Mesendoderm (in vitro differentiated cells): ENCODE results near the gene NRG3.
A peak's percentile ranks its signal among the peaks of the same experiment; 100 is the strongest.

ENCODE experiments used
- DNase-seq: peaks from one replicate; pipeline ENCODE4 v3.0.0; 2013
- H2AK5ac ChIP-seq: 2 replicates; pipeline ENCODE4 v1.6.1; 2013; ENCODE audit warnings: low read length, inconsistent platforms
- H2BK120ac ChIP-seq: 2 replicates; pipeline ENCODE4 v1.6.1; 2013; ENCODE audit warnings: low read depth, mild to moderate bottlenecking, low read length, moderate library complexity, mixed read lengths
- H2BK15ac ChIP-seq: replicated peaks from 2 replicates; pipeline ENCODE4 v1.6.1; 2013; ENCODE audit warnings: low read depth, mild to moderate bottlenecking, moderate library complexity
- H2BK5ac ChIP-seq: 2 replicates; pipeline ENCODE4 v1.6.1; 2013; ENCODE audit warnings: low read length, inconsistent platforms
- H3K18ac ChIP-seq: 2 replicates; pipeline ENCODE4 v1.6.1; 2013; ENCODE audit warnings: mild to moderate bottlenecking, low read length, mixed read lengths
- H3K23ac ChIP-seq: one replicate; pipeline ENCODE4 v1.6.1; 2013; ENCODE audit warnings: low read length
- H3K27ac ChIP-seq: 2 replicates; pipeline ENCODE4 v1.5.1; 2013; ENCODE audit warnings: low read depth, mild to moderate bottlenecking, inconsistent platforms, low read length, moderate library complexity
- H3K27me3 ChIP-seq: 2 replicates; pipeline ENCODE4 v1.6.1; 2013; ENCODE audit warnings: low read length, control low read depth, mild to moderate bottlenecking, inconsistent platforms; ENCODE audit not compliant: insufficient read depth, poor library complexity
- H3K36me3 ChIP-seq: 2 replicates; pipeline ENCODE4 v1.6.1; 2013; ENCODE audit warnings: low read length, inconsistent platforms; ENCODE audit not compliant: control insufficient read depth, insufficient read depth
- H3K4ac ChIP-seq: one replicate; pipeline ENCODE4 v1.6.1; 2013; ENCODE audit warnings: low read depth, mild to moderate bottlenecking, low read length, moderate library complexity
- H3K4me1 ChIP-seq: 2 replicates; pipeline ENCODE4 v1.6.1; 2013; ENCODE audit warnings: low read depth, low read length, inconsistent platforms; ENCODE audit not compliant: control insufficient read depth
- H3K4me2 ChIP-seq: 2 replicates; pipeline ENCODE4 v1.6.1; 2013; ENCODE audit warnings: low read length
- H3K4me3 ChIP-seq: 2 replicates; pipeline ENCODE4 v1.5.1; 2013; ENCODE audit warnings: mild to moderate bottlenecking, low read length
- H3K56ac ChIP-seq: one replicate; pipeline ENCODE4 v1.6.1; 2013; ENCODE audit warnings: low read length
- H3K79me1 ChIP-seq: 2 replicates; pipeline ENCODE4 v1.6.1; 2013; ENCODE audit warnings: low read length, inconsistent platforms
- H3K79me2 ChIP-seq: 2 replicates; pipeline ENCODE4 v1.6.1; 2013; ENCODE audit warnings: mild to moderate bottlenecking, low read length; ENCODE audit not compliant: control insufficient read depth, insufficient read depth
- H3K9ac ChIP-seq: 2 replicates; pipeline ENCODE4 v1.6.1; 2013; ENCODE audit warnings: low read length, inconsistent platforms
- H4K5ac ChIP-seq: one replicate; pipeline ENCODE4 v1.6.1; 2013; ENCODE audit warnings: low read length
- H4K8ac ChIP-seq: one replicate; pipeline ENCODE4 v1.6.1; 2013; ENCODE audit warnings: low read depth, mild to moderate bottlenecking, control low read depth, low read length, moderate library complexity
- WGBS: extraction: QIAGEN DNeasy Blood & Tissue Kit; methylation state at CpG from one replicate; pipeline ENCODE4 v1.1.7; 2013; ENCODE audit warnings: low lambda C conversion rate, missing lambda C conversion rate; ENCODE audit not compliant: insufficient coverage; ENCODE audit errors: extremely low coverage; 5-methylcytosine and 5-hydroxymethylcytosine counted together

NRG3 gene

DNA sequence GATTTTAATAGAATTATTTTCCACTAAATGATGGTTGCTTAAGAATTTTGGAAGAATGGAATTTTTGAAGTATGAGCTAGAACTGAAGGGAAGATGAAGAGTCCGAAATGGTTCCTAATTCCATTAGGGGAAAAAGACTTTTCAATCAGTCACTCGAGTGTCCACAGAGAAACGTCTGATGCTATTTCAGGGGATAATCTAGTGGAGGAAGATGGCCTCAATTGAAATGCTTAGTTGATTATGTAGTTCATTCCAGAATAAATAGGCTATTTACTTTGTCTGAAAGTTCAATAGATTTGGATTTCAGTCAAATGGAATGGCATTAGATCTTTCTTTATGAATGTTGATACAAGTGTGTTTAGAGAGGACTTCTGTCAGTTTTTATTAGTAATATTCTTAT lies 365.4 kb downstream of the NRG3 start:
- H3K4me1 ChIP-seq, result no peaks in the 10 kb centered on the region
- H4K8ac ChIP-seq, result no peak overlapping the region
- H3K4me3 ChIP-seq, result no peak overlapping the region
- DNase-seq, result no peak
- H3K4ac ChIP-seq, result no peak overlapping the region
- H4K5ac ChIP-seq, result no peak overlapping the region
- H3K9ac ChIP-seq, result no peak overlapping the region
- H3K23ac ChIP-seq, result no peak overlapping the region
- H3K79me1 ChIP-seq, result no peaks in the 10 kb centered on the region
- no CpG with 5 or more reads among the region's 3 CpGs for WGBS
- H2BK15ac ChIP-seq, result no peak overlapping the region
- no peaks in the 10 kb centered on the region for H3K27me3 ChIP-seq
- H3K4me2 ChIP-seq, result no peak overlapping the region
- no peak overlapping the region for H3K18ac ChIP-seq
- H3K36me3 ChIP-seq, result no peaks in the 10 kb centered on the region
- H2BK5ac ChIP-seq, result no peak overlapping the region
- H2AK5ac ChIP-seq, result no peak overlapping the region
- H3K79me2 ChIP-seq, result no peaks in the 10 kb centered on the region
- no peak overlapping the region for H2BK120ac ChIP-seq
- H3K27ac ChIP-seq, result no peak overlapping the region
- no peak overlapping the region for H3K56ac ChIP-seq

DNA sequence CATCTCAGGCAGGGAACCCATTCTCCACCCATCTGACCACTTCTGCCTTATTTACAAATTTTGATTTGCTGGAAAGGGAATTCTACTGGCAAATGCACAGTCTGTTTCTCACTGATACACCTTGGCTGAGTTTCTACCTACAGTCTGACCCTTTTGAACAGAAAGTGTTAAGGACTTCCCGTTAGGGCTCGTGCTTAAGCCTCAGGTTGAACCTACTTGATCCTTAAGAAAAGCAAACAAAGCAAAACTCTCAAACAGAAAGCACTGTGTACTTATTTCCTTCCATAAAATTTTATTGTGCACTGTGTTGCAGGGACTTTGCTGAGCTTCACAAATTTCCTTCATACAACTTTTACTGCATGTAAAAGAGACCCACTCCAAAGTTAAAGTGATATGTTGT lies 367.8 kb downstream of the NRG3 start:
- H3K79me2 ChIP-seq, result no peaks in the 10 kb centered on the region
- no peaks in the 10 kb centered on the region for H3K36me3 ChIP-seq
- H3K27me3 ChIP-seq, result no peaks in the 10 kb centered on the region
- H3K4me2 ChIP-seq, result no peak overlapping the region
- no peak overlapping the region for H3K27ac ChIP-seq
- no peaks in the 10 kb centered on the region for H3K4me1 ChIP-seq
- no peak overlapping the region for H3K9ac ChIP-seq
- H4K5ac ChIP-seq, result no peak overlapping the region
- WGBS, result no CpG with 5 or more reads among the region's 2 CpGs
- no peaks in the 10 kb centered on the region for H3K79me1 ChIP-seq
- no peak overlapping the region for H2AK5ac ChIP-seq
- H3K56ac ChIP-seq, result no peak overlapping the region
- H2BK5ac ChIP-seq, result no peak overlapping the region
- H2BK120ac ChIP-seq, result no peak overlapping the region
- H4K8ac ChIP-seq, result no peak overlapping the region
- H3K4ac ChIP-seq, result no peak overlapping the region
- DNase-seq, result no peak
- no peak overlapping the region for H3K4me3 ChIP-seq
- no peak overlapping the region for H2BK15ac ChIP-seq
- H3K18ac ChIP-seq, result no peak overlapping the region
- no peak overlapping the region for H3K23ac ChIP-seq

DNA sequence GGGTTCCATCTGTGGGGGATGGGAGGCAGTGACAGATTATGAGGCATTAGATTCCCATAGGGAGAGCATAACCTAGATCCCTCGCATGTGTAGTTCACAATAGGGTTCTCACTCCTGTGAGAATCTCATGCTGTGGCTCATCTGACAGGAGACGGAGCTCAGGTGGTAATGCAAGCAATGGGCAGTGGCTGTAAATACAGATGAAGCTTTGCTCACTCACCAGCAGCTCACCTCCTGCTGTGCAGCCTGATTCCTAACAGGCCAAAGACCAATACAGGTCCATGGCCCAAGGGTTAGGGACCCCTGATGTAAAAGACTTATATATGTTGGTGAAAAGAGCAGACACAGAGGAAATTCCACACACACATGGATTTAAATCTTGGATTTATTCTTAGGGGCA lies 370.2 kb downstream of the NRG3 start:
- Histone ChIP-seq H3K4ac (no peak overlapping the region), H3K4me2 (no peak overlapping the region)
- no CpG with 5 or more reads among the region's 2 CpGs for WGBS

DNA sequence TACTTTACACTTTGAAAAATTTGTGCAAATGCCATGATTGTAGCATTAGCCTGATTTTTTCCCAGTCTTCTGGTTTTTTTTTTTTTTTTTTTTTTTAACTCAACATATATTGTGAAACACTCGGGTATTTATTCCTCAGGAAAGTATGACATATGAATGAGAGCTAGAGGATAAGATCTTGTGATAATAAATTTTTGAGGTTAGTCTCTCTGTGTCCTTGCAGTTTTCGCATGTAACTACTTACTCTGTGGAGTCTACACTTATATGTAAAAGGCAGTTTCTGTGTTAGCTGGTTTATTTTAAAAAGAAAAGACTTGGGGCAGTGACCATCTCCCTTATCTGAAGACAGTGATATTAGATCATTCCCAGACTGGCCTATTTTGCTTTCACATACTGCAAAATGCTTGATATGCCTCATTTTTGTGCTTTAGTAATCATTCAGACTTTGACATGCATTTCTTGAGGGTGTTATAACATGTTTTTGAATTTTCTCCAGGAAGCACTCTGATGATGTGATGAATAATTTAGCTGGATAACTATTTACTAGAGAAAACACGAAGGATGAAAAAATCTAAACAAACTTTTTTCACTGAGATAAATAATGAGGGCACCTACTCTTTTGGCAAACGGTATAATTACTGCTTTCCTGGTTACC lies 371.0 kb downstream of the NRG3 start:
- H3K18ac ChIP-seq, result no peak overlapping the region
- no peak overlapping the region for H2BK120ac ChIP-seq
- H3K9ac ChIP-seq, result no peak overlapping the region
- WGBS, result no CpG with 5 or more reads among the region's 4 CpGs
- H4K8ac ChIP-seq, result no peak overlapping the region
- H3K23ac ChIP-seq, result no peak overlapping the region
- H2BK5ac ChIP-seq, result no peak overlapping the region
- no peak overlapping the region for H2AK5ac ChIP-seq
- no peaks in the 10 kb centered on the region for H3K27me3 ChIP-seq
- no peak overlapping the region for H3K4ac ChIP-seq
- no peak overlapping the region for H4K5ac ChIP-seq
- no peaks in the 10 kb centered on the region for H3K4me1 ChIP-seq
- H2BK15ac ChIP-seq, result no peak overlapping the region
- no peaks in the 10 kb centered on the region for H3K79me2 ChIP-seq
- H3K4me3 ChIP-seq, result no peak overlapping the region
- H3K79me1 ChIP-seq, result no peaks in the 10 kb centered on the region
- no peaks in the 10 kb centered on the region for H3K36me3 ChIP-seq
- H3K27ac ChIP-seq, result no peak overlapping the region
- H3K4me2 ChIP-seq, result no peak overlapping the region
- no peak overlapping the region for H3K56ac ChIP-seq
- DNase-seq, result no peak

More for the DNA sequence above, 370.2 kb downstream of the NRG3 start:
- Histone ChIP-seq H3K56ac (no peak overlapping the region), H3K79me2 (no peaks in the 10 kb centered on the region), H3K79me1 (no peaks in the 10 kb centered on the region), H3K27me3 (no peaks in the 10 kb centered on the region), H3K9ac (no peak overlapping the region), H2BK15ac (no peak overlapping the region), H3K36me3 (no peaks in the 10 kb centered on the region), H2BK120ac (no peak overlapping the region), H2AK5ac (no peak overlapping the region), H3K18ac (no peak overlapping the region), H3K4me1 (no peaks in the 10 kb centered on the region), H4K8ac (no peak overlapping the region), H3K27ac (no peak overlapping the region), H2BK5ac (no peak overlapping the region), H3K23ac (no peak overlapping the region), H3K4me3 (no peak overlapping the region), H4K5ac (no peak overlapping the region)
- DNase-seq, result peak; percentile 65

DNA sequence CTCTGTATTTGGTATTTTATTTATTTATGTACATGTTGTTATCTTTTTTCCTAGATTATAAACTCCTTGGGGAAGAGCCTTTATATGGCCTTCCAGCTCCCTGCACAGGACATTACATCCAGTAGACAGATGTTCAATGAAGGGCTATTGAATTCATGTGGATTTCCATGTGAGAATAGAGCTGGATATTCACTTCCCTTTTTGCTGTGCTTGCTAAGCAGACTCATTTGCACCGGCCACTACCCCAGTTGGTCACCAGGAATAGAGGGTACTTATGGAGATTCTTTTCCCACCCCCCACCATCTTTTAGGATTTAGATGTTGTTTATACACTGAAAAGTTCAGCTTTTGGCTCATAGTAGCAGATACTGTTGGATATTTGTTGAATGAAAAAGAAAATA lies 374.1 kb downstream of the NRG3 start:
- Histone ChIP-seq H3K27me3 (no peaks in the 10 kb centered on the region), H4K8ac (no peak overlapping the region), H3K4me3 (no peak overlapping the region), H3K9ac (no peak overlapping the region), H3K27ac (no peak overlapping the region), H2AK5ac (no peak overlapping the region), H3K79me2 (no peaks in the 10 kb centered on the region), H2BK5ac (no peak overlapping the region), H2BK15ac (no peak overlapping the region), H3K23ac (no peak overlapping the region), H4K5ac (no peak overlapping the region), H3K79me1 (no peaks in the 10 kb centered on the region), H3K4me2 (no peak overlapping the region), H3K36me3 (no peaks in the 10 kb centered on the region), H3K4me1 (peaks cover 1% of the 10 kb centered on the region), H3K56ac (no peak overlapping the region), H3K4ac (no peak overlapping the region), H2BK120ac (no peak overlapping the region), H3K18ac (peak overlapping the region; percentile 75)
- no peak for DNase-seq
- no CpG with 5 or more reads among the region's 1 CpG for WGBS
